K562 (cell line): ENCODE results near the gene KCNJ10. TPM values are rescaled to one million over a fixed set of nuclear protein-coding genes. Genes with fewer than 3 reads are reported as not detected.

Experiments used
- ATAC-seq: fragments of 200-7000 bp; cut with Tn5 transposase; 3 replicates; pipeline ENCODE4 v1.9.1; 2020; ENCODE audit warnings: moderate library complexity
- BruUV-seq: library from RNA; stranded (reverse); fragments of 400-500 nt; replicated peaks from 2 replicates; lab custom pipeline; 2021; lab: Mats Ljungman, UMichigan
- CTCF ChIA-PET: fragments of 300-600 bp; formaldehyde crosslinking; extraction: SDS; loops from one replicate; lab custom pipeline; 2021; ENCODE audit warnings: low intra/inter-chr PET ratio; lab: Yijun Ruan, JAX
- POLR2A ChIA-PET: fragments of 300-600, 350-650 bp; sonication (Branson Sonifier 250); formaldehyde crosslinking; extraction: SDS; loops from one replicate; lab custom pipeline; 2021; ENCODE audit warnings: antibody characterized with exemption, inconsistent platforms; lab: Yijun Ruan, JAX
- DNase-seq, 4 experiments: peaks; one replicate each; pipeline versions ENCODE4 v3.0.0 to v3.0.0-alpha.2; 2011 to 2018; ENCODE audit warnings: low spot score in 3 of 4, mixed read lengths in 3 of 4; ENCODE audit errors: extremely low read depth in 1 of 4
- FAIRE-seq: peaks from 2 replicates; lab custom pipeline; 2011; peaks lifted over from hg19 to GRCh38; lab: Jason Lieb, UNC
- H2AFZ ChIP-seq: 2 replicates; pipeline ENCODE4 v1.6.0; 2011; ENCODE audit warnings: low read depth, low read length, control low read depth, inconsistent platforms
- H3K27ac ChIP-seq: fragments of 200-600 bp; 3 replicates; pipeline ENCODE4 v1.8.0; 2011; ENCODE audit warnings: low read depth, mild to moderate bottlenecking, control low read depth, inconsistent platforms, low read length, moderate library complexity, mixed read lengths; ENCODE audit errors: extremely low read depth
- H3K27me3 ChIP-seq, 2 experiments: fragments of 300-600 bp in 1 of 2; 2 replicates in 1 of 2; 3 replicates in 1 of 2; pipeline versions ENCODE4 v1.6.0 to v1.8.0; 2011; ENCODE audit warnings: inconsistent platforms in 2 of 2, low read length in 2 of 2, mild to moderate bottlenecking in 1 of 2, mixed read lengths in 1 of 2, moderate library complexity in 1 of 2; ENCODE audit not compliant: control insufficient read depth in 2 of 2, insufficient read depth in 2 of 2
- H3K36me3 ChIP-seq: fragments of 300-600 bp; 3 replicates; pipeline ENCODE4 v1.8.0; 2011; ENCODE audit warnings: mild to moderate bottlenecking, low read length, inconsistent platforms; ENCODE audit not compliant: control insufficient read depth, insufficient read depth
- H3K4me1 ChIP-seq, 2 experiments: fragments of 200-600 bp in 1 of 2; replicated peaks in 1 of 2; 2 replicates in 1 of 2; 3 replicates in 1 of 2; pipeline versions ENCODE4 v1.5.1 to v1.8.0; 2011; ENCODE audit warnings: inconsistent platforms in 2 of 2, low read length in 2 of 2, mild to moderate bottlenecking in 1 of 2, mixed read lengths in 1 of 2, moderate library complexity in 1 of 2; ENCODE audit not compliant: control insufficient read depth in 2 of 2, insufficient read depth in 2 of 2
- H3K4me2 ChIP-seq: 2 replicates; pipeline ENCODE4 v1.6.1; 2011; ENCODE audit warnings: low read length, control low read depth, inconsistent platforms, mixed read lengths; ENCODE audit not compliant: insufficient read depth
- H3K4me3 ChIP-seq: fragments of 200-600 bp; sonication (generic), shearing (Covaris generic); 2 replicates; pipeline ENCODE4 v1.5.1; 2016; ENCODE audit warnings: control low read depth, inconsistent platforms
- H3K79me2 ChIP-seq: fragments of 200-600 bp; 3 replicates; pipeline ENCODE4 v1.8.0; 2011; ENCODE audit warnings: low read length, inconsistent platforms; ENCODE audit not compliant: control insufficient read depth, insufficient read depth
- H3K9ac ChIP-seq, 2 experiments: 2 replicates each; pipeline versions ENCODE4 v1.6.0 to v1.6.1; 2011; ENCODE audit warnings: low read depth in 2 of 2, low read length in 2 of 2, control low read depth in 1 of 2, inconsistent platforms in 1 of 2, mild to moderate bottlenecking in 1 of 2, mixed read lengths in 1 of 2; ENCODE audit not compliant: insufficient read depth in 1 of 2
- H3K9me1 ChIP-seq: one replicate; pipeline ENCODE4 v1.6.0; 2011; ENCODE audit warnings: inconsistent platforms, mild to moderate bottlenecking, low read length, moderate library complexity; ENCODE audit not compliant: control insufficient read depth, insufficient read depth
- H3K9me3 ChIP-seq: replicated peaks from 2 replicates; pipeline ENCODE4 v1.5.1; 2011; ENCODE audit warnings: low read depth, low read length, inconsistent platforms; ENCODE audit not compliant: control insufficient read depth, insufficient read depth
- H4K20me1 ChIP-seq: replicated peaks from 2 replicates; pipeline ENCODE4 v1.6.1; 2011; ENCODE audit warnings: low read length, inconsistent platforms, mixed read lengths; ENCODE audit not compliant: control insufficient read depth, insufficient read depth
- KLF1 ChIP-seq: fragments of 450-650 bp; IDR thresholded peaks from 2 replicates; pipeline ENCODE4 v1.6.1; 2016; ENCODE audit warnings: missing genetic modification characterization, missing compliant biosample characterization
- SPI1 ChIP-seq: IDR thresholded peaks from 2 replicates; pipeline ENCODE4 v1.6.1; 2011; ENCODE audit warnings: low read depth, low read length, control low read depth, borderline replicate concordance
- SREBF2 ChIP-seq: sonication (generic); formaldehyde crosslinking; IDR thresholded peaks from 2 replicates; pipeline ENCODE4 v1.4.0; 2020; ENCODE audit warnings: mild to moderate bottlenecking, missing genetic modification reagents
- TCF3 ChIP-seq: sonication (generic); formaldehyde crosslinking; IDR thresholded peaks from 2 replicates; pipeline ENCODE4 v1.4.0; 2020; ENCODE audit warnings: mild to moderate bottlenecking, missing genetic modification reagents
- ZNF121 ChIP-seq: sonication (generic); formaldehyde crosslinking; conservative IDR thresholded peaks from 2 replicates; pipeline ENCODE4 v1.8.0; 2022; ENCODE audit warnings: missing genetic modification reagents
- WGBS: fragments of 100-300 bp; shearing (Covaris generic); methylation state at CpG from one replicate; pipeline ENCODE4 v1.1.6; 2016; ENCODE audit warnings: low coverage, mixed read lengths; ENCODE audit not compliant: insufficient coverage; ENCODE audit errors: missing lambda C conversion rate; 5-methylcytosine and 5-hydroxymethylcytosine counted together
- in situ Hi-C: fragments of 300-500 bp; cut with MboI; formaldehyde crosslinking; loops from 4 replicates; pipeline ENCODE4 v1.15.0; 2018; ENCODE audit warnings: inconsistent platforms, mixed read lengths
- intact Hi-C: fragments of 100-400 bp; cut with micrococcal nuclease; formaldehyde crosslinking; loops from 2 replicates; pipeline ENCODE4 v1.14.2; 2022
- polyA plus RNA-seq, 8 experiments: library from polyadenylated mRNA; depleted of rRNA in 4 of 8; stranded (reverse) in 5 of 8; unstranded in 3 of 8; fragments of >200 nt; fragmentation: Nextera tagmentation in 2 of 8; fragmentation: Illumina TruSeq in 1 of 8; extraction: Ambion mirVana in 2 of 8; extraction: Trizol in 1 of 8; gene quantifications; 2 replicates each; pipeline versions ENCODE4 v1.2.1 to v1.2.3, GENCODE V29; 2011 to 2014; ENCODE audit warnings: inconsistent platforms in 1 of 8, missing spikeins in 1 of 8
- total RNA-seq, 7 experiments: library from RNA; depleted of rRNA in 6 of 7; stranded (reverse); fragments of >200 nt in 6 of 7; fragmentation: Illumina TruSeq in 2 of 7; extraction: Trizol in 2 of 7; gene quantifications; 2 replicates each; pipeline versions ENCODE4 v1.2.1 to v1.2.3, GENCODE V29; 2011 to 2021; ENCODE audit warnings: low replicate concordance in 1 of 7
- TF ChIP-seq, protein P1 (sequence below): conservative IDR thresholded peaks from 2 replicates; pipeline ENCODE4 v1.6.1; 2011; ENCODE audit warnings: low read depth, mild to moderate bottlenecking, low read length; ENCODE audit not compliant: control insufficient read depth

KCNJ10 gene
- total and polyA plus RNA-seq, 9 of the 15 experiments (the other 6 are each of a cell fraction or from before 2014, with no cell fraction given) = 0.06 to 0.11 TPM; not detected in 7

GRCh38 chr1:160105155-160105554, 35.2 kb upstream of the KCNJ10 start:
- peaks cover 11 to 12% of the 10 kb centered on the region in 2 experiments; a peak in 4 of 5 replicates for H3K4me1 ChIP-seq
- ChIA-PET CTCF (no interaction called here), POLR2A (interaction anchor here (0.6 to 1.1 kb wide), 2 partner anchors 20 to 104 kb away, joined by 3 read pairs; no protein-coding TSS in a partner anchor)
- FAIRE-seq (no peak), ATAC-seq (no peak), DNase-seq (no peak)
- H3K27ac ChIP-seq = no peak overlapping the region
- H4K20me1 ChIP-seq = no peaks in the 10 kb centered on the region
- no peak overlapping the region for H3K9ac ChIP-seq
- 45% methylated on average over 5 of the region's 5 CpGs for WGBS
- H3K27me3 ChIP-seq = peaks cover 0 to 11% of the 10 kb centered on the region in 2 experiments; a peak in 2 of 5 replicates
- no peaks in the 10 kb centered on the region for H3K36me3 ChIP-seq
- H2AFZ ChIP-seq = no peak overlapping the region
- TF ChIP-seq KLF1 (tag) = no peak
- TF ChIP-seq ZNF121 (CRISPR knock-in tag) = peak; percentile 92
- BruUV-seq = no TSS peak
- no peak overlapping the region for H3K4me3 ChIP-seq
- intact Hi-C loops (no loop called here), in situ Hi-C loops (loop anchor here (10.0 kb wide), 1 partner anchor 270 kb away; no protein-coding TSS in a partner anchor)
- no peak overlapping the region for H3K4me2 ChIP-seq
- no peaks in the 10 kb centered on the region for H3K9me3 ChIP-seq
- no peaks in the 10 kb centered on the region for H3K79me2 ChIP-seq
- H3K9me1 ChIP-seq = no peaks in the 10 kb centered on the region

- H3K4me3 ChIP-seq = no peak overlapping the region
- no peak overlapping the region for H3K9ac ChIP-seq
- in situ Hi-C loops = loop anchor here (10.0 kb wide), 1 partner anchor 270 kb away; no protein-coding TSS in a partner anchor
- FAIRE-seq = no peak
- peaks cover 0 to 4% of the 10 kb centered on the region in 2 experiments; a peak in 1 of 5 replicates for H3K27me3 ChIP-seq
- TF ChIP-seq, protein P1, sequence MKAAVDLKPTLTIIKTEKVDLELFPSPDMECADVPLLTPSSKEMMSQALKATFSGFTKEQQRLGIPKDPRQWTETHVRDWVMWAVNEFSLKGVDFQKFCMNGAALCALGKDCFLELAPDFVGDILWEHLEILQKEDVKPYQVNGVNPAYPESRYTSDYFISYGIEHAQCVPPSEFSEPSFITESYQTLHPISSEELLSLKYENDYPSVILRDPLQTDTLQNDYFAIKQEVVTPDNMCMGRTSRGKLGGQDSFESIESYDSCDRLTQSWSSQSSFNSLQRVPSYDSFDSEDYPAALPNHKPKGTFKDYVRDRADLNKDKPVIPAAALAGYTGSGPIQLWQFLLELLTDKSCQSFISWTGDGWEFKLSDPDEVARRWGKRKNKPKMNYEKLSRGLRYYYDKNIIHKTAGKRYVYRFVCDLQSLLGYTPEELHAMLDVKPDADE = no peak
- TF ChIP-seq TCF3 (CRISPR knock-in tag) (no peak), SPI1 (peak; percentile 31; the same call in 1 of the 2 replicates), SREBF2 (CRISPR knock-in tag) (no peak)
- TF ChIP-seq, all 486 proteins: peak for 1
- no peaks in the 10 kb centered on the region for H4K20me1 ChIP-seq
- 27% methylated on average over 3 of the region's 3 CpGs for WGBS
- intact Hi-C loops = no loop called here
- no peak overlapping the region for H3K27ac ChIP-seq
- H3K4me1 ChIP-seq = peaks cover 12% of the 10 kb centered on the region in 2 experiments; a peak in 4 of 5 replicates
- H3K36me3 ChIP-seq = no peaks in the 10 kb centered on the region
- no peak overlapping the region for H3K4me2 ChIP-seq
- no peaks in the 10 kb centered on the region for H3K9me3 ChIP-seq
- H3K79me2 ChIP-seq = no peaks in the 10 kb centered on the region
- no peak overlapping the region for H2AFZ ChIP-seq
- no peaks in the 10 kb centered on the region for H3K9me1 ChIP-seq
- ChIA-PET CTCF (no interaction called here), POLR2A (interaction anchor here (0.6 to 1.1 kb wide), 2 partner anchors 16 to 105 kb away, joined by 3 read pairs; no protein-coding TSS in a partner anchor)
- BruUV-seq = no TSS peak
- DNase-seq (no peak), ATAC-seq (no peak)
Measured at GRCh38 chr1:160104486-160104885, 34.5 kb upstream of the KCNJ10 start.
